B cell (primary cell): Measurements from ENCODE around the gene NELL2. TPM values are rescaled to one million over a fixed set of nuclear protein-coding genes. Genes with fewer than 3 reads are reported as not detected.

Experiments
- ATAC-seq: fragments of 200-7000 bp; cut with Tn5 transposase; one replicate; pipeline ENCODE4 v1.10.0; 2021; ENCODE audit warnings: low read depth, mild to moderate bottlenecking, moderate number of reproducible peaks, moderate library complexity
- CTCF ChIA-PET: fragments of 350-600 bp; sonication (Branson Sonifier 250); formaldehyde crosslinking; loops from one replicate; lab custom pipeline; 2021; ENCODE audit warnings: antibody characterized with exemption, inconsistent platforms; lab: Charles Lee
- POLR2A ChIA-PET: fragments of 350-600 bp; sonication (Branson Sonifier 250); formaldehyde crosslinking; loops from one replicate; lab custom pipeline; 2021; ENCODE audit warnings: antibody characterized with exemption; lab: Charles Lee
- DNase-seq: peaks from one replicate; pipeline ENCODE4 v3.0.0; 2013
- H2AFZ ChIP-seq: 2 replicates; pipeline ENCODE4 v1.6.1; 2012; ENCODE audit warnings: mild to moderate bottlenecking, low read depth, low read length; ENCODE audit not compliant: insufficient read depth, poor library complexity, severe bottlenecking
- H3K27ac ChIP-seq, 2 donors: 1 replicate in 1 of 2; 2 replicates in 1 of 2; pipeline ENCODE4 v1.5.1; 2012 to 2013; ENCODE audit warnings: low read length in 2 of 2, mild to moderate bottlenecking in 2 of 2, moderate library complexity in 1 of 2
- H3K27me3 ChIP-seq, 4 experiments: fragments of 200-600 bp in 1 of 4; sonication (generic) in 1 of 4; replicated peaks in 1 of 4; 1 replicate in 2 of 4; 2 replicates in 2 of 4; pipeline versions ENCODE4 v1.6.1 to v1.7.0; 2013 to 2016; ENCODE audit warnings: low read length in 3 of 4, mild to moderate bottlenecking in 2 of 4, mixed read lengths in 1 of 4, moderate library complexity in 1 of 4; ENCODE audit not compliant: insufficient read depth in 4 of 4, control insufficient read depth in 3 of 4; ENCODE audit errors: control extremely low read depth in 1 of 4
- H3K36me3 ChIP-seq, 2 experiments: replicated peaks in 1 of 2; 1 replicate in 1 of 2; 2 replicates in 1 of 2; pipeline versions ENCODE4 v1.6.1 to v1.7.1; 2013; ENCODE audit warnings: low read length in 1 of 2; ENCODE audit not compliant: insufficient read depth in 2 of 2, control insufficient read depth in 1 of 2; ENCODE audit errors: control extremely low read depth in 1 of 2, extremely low read depth in 1 of 2
- H3K4me1 ChIP-seq, 2 donors: fragments of 200-600 bp in 1 of 2; sonication (generic) in 1 of 2; 1 replicate in 1 of 2; 2 replicates in 1 of 2; pipeline versions ENCODE4 v1.5.1 to v1.6.1; 2013 to 2017; ENCODE audit warnings: low read length in 2 of 2; ENCODE audit not compliant: control insufficient read depth in 2 of 2, insufficient read depth in 2 of 2
- H3K4me2 ChIP-seq: replicated peaks from 2 replicates; pipeline ENCODE3; 2012; ENCODE audit warnings: mild to moderate bottlenecking, low read depth, low read length; ENCODE audit not compliant: poor library complexity, severe bottlenecking
- H3K4me3 ChIP-seq, 5 experiments: fragments of 200-600 bp in 1 of 5; sonication (generic) in 1 of 5; 1 replicate in 3 of 5; 2 replicates in 2 of 5; pipeline versions ENCODE4 v1.5.1 to v1.7.0; 2011 to 2016; ENCODE audit warnings: low read length in 4 of 5, mild to moderate bottlenecking in 4 of 5, low read depth in 2 of 5, control low read depth in 1 of 5, moderate library complexity in 1 of 5; ENCODE audit not compliant: insufficient read depth in 1 of 5; ENCODE audit errors: control extremely low read depth in 1 of 5, extremely low read depth in 1 of 5
- H3K79me2 ChIP-seq: fragments of 200-600 bp; sonication (generic); one replicate; pipeline ENCODE4 v1.6.0; 2016; ENCODE audit warnings: low read length; ENCODE audit not compliant: control insufficient read depth, insufficient read depth
- H3K9ac ChIP-seq: fragments of 200-600 bp; sonication (generic); 2 replicates; pipeline ENCODE4 v1.6.1; 2017; ENCODE audit warnings: mild to moderate bottlenecking, low read length, moderate library complexity
- H3K9me3 ChIP-seq, 3 donors: one replicate each; pipeline versions ENCODE4 v1.6.1 to v1.7.1; 2013; ENCODE audit warnings: low read length in 2 of 3; ENCODE audit not compliant: control insufficient read depth in 2 of 3, insufficient read depth in 1 of 3; ENCODE audit errors: control extremely low read depth in 1 of 3
- H4K20me1 ChIP-seq: 2 replicates; pipeline ENCODE4 v1.6.0; 2012; ENCODE audit warnings: mild to moderate bottlenecking, low read length; ENCODE audit not compliant: insufficient read depth, control insufficient read depth, poor library complexity, severe bottlenecking
- H3K27ac Mint-ChIP-seq: one replicate; pipeline ENCODE4 v1.8.0; 2021; ENCODE audit warnings: mixed read lengths
- H3K27me3 Mint-ChIP-seq: one replicate; pipeline ENCODE4 v1.8.0; 2021; ENCODE audit warnings: mixed read lengths
- H3K4me1 Mint-ChIP-seq: one replicate; pipeline ENCODE4 v1.8.0; 2021; ENCODE audit warnings: mixed read lengths
- H3K4me3 Mint-ChIP-seq: one replicate; pipeline ENCODE4 v1.8.0; 2021; ENCODE audit warnings: mixed read lengths
- H3K9me3 Mint-ChIP-seq: one replicate; pipeline ENCODE4 v1.8.0; 2022; ENCODE audit warnings: mixed read lengths; ENCODE audit not compliant: insufficient read depth
- CTCF ChIP-seq: fragments of 200-600 bp; IDR thresholded peaks from one replicate; pipeline ENCODE4 v1.8.0; 2022; ENCODE audit warnings: antibody characterized with exemption, mild to moderate bottlenecking
- EZH2 ChIP-seq: IDR thresholded peaks from 2 replicates; pipeline ENCODE4 v1.6.1; 2012; ENCODE audit warnings: borderline replicate concordance, low read depth, mild to moderate bottlenecking, moderate library complexity, low read length; ENCODE audit not compliant: insufficient read depth, poor library complexity, severe bottlenecking
- WGBS: methylation state at CpG from one replicate; pipeline ENCODE4 v1.1.5; 2013; ENCODE audit warnings: missing lambda C conversion rate; ENCODE audit not compliant: insufficient coverage; 5-methylcytosine and 5-hydroxymethylcytosine counted together
- intact Hi-C: fragments of 100-400 bp; cut with micrococcal nuclease; formaldehyde crosslinking; loops from one replicate; pipeline ENCODE4 v1.10.0; 2022
- polyA plus RNA-seq: library from polyadenylated mRNA; depleted of rRNA; stranded (reverse); fragments of >200 nt; gene quantifications from 2 replicates; pipeline ENCODE4 v1.2.3, GENCODE V29; 2012
- total RNA-seq, 2 donors: library from RNA; stranded (reverse); fragments of 120-200 nt in 1 of 2; gene quantifications; 1 replicate in 1 of 2; 2 replicates in 1 of 2; pipeline versions ENCODE4 v1.2.3 to v1.2.4, GENCODE V29; 2013 to 2022

NELL2 gene
- total and polyA plus RNA-seq, 2 donors (not counting 1 experiment from before 2014, with no cell fraction given) = 0.22 TPM; not detected in 1

- DNase-seq (no peak), ATAC-seq (no peak)
- ChIA-PET CTCF (no interaction called here), POLR2A (no interaction called here)
- Histone ChIP-seq H2AFZ (no peak overlapping the region), H4K20me1 (no peaks in the 10 kb centered on the region), H3K79me2 (no peaks in the 10 kb centered on the region), H3K4me3 (no peak overlapping the region), H3K27me3 (no peaks in the 10 kb centered on the region), H3K36me3 (no peaks in the 10 kb centered on the region), H3K9ac (no peak overlapping the region), H3K4me2 (no peak overlapping the region), H3K27ac (no peak overlapping the region), H3K9me3 (peaks cover 0 to 7% (median 0%) of the 10 kb centered on the region in 3 donors), H3K4me1 (no peaks in the 10 kb centered on the region)
- WGBS = 100% methylated on average over 1 of the region's 1 CpG
- TF ChIP-seq EZH2 = no peak
- no peak for TF ChIP-seq CTCF
- no peaks in the 10 kb centered on the region for H3K4me1 Mint-ChIP-seq
- no peaks in the 10 kb centered on the region for H3K9me3 Mint-ChIP-seq
- no peak overlapping the region for H3K27ac Mint-ChIP-seq
- no peak overlapping the region for H3K4me3 Mint-ChIP-seq
- H3K27me3 Mint-ChIP-seq = peaks cover 5% of the 10 kb centered on the region
- intact Hi-C loops = no loop called here
Observed at GRCh38 chr12:44497044-44497443, 379.1 kb downstream of the NELL2 start.

DNA sequence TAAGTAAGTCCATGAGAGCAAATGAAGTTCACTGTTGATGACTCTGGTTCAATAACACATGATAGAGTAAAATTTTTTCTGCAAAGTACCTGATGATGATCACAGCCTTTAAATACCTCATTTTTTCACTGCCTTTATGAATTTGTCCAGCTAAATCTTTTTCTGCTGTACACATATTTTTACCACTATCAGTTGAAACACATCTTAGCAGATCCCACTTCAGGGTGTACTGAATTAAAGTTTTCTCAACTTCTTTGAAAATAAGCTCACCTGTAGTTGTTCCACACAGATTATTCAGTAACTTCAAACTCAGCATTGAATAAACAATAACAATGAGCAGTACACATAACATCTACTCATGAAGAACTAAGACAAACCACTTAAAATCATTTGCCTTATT is 385.9 kb downstream of the NELL2 start:
- no peak overlapping the region for H3K4me3 Mint-ChIP-seq
- no peaks in the 10 kb centered on the region for H3K4me1 ChIP-seq
- H3K36me3 ChIP-seq = no peaks in the 10 kb centered on the region
- no peak overlapping the region for H3K9ac ChIP-seq
- intact Hi-C loops = no loop called here
- POLR2A ChIA-PET = no interaction called here
- H3K4me1 Mint-ChIP-seq = no peaks in the 10 kb centered on the region
- H3K9me3 ChIP-seq = no peaks in the 10 kb centered on the region
- H3K27ac Mint-ChIP-seq = no peak overlapping the region
- no peaks in the 10 kb centered on the region for H3K79me2 ChIP-seq
- no peaks in the 10 kb centered on the region for H4K20me1 ChIP-seq
- no peaks in the 10 kb centered on the region for H3K9me3 Mint-ChIP-seq
- H3K27me3 Mint-ChIP-seq = peaks cover 5% of the 10 kb centered on the region
- no peak overlapping the region for H3K4me3 ChIP-seq
- no peaks in the 10 kb centered on the region for H3K27me3 ChIP-seq
- no peak for DNase-seq
- CTCF ChIA-PET = no interaction called here
- no peak for ATAC-seq
- no peak overlapping the region for H3K27ac ChIP-seq
- H3K4me2 ChIP-seq = no peak overlapping the region
- no peak overlapping the region for H2AFZ ChIP-seq
- TF ChIP-seq CTCF (no peak), EZH2 (no peak)
